ENCODE data around the gene SELPLG.
"Not testable (repeated sequence)": the region's sequence is repeated elsewhere in the genome, so short reads cannot be mapped to it uniquely, and the experiment has no call there.

SELPLG gene

DNA sequence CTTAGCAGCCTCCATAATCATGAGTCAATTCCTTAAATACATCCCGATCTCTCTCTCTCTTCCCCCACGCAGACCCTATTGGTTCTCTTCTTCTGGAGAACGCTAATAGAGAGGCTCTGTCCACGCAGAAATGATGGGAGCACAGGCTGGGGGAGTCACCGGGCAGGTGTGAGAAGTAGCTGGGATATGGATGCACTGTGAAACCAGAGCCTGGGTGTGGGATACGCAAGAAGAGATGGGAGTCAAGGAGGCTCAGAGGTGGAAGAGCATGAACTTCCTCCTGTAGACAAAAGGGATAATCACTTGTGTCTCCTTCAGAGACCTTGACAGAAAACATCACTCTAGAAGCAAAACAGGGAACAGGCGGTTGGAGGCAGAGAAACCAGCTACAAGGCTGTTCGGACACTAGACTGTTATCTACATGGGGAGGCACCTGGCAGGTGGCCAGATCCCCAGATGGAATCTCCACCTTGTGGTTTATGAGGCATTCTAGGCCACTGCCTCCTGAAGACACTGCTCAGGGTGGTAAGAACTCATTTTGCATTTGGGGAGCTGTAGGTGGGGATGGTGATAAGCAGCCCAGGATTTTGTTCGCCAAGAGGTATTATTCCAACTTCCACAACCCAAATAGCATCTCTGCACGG lies 7.2 kb upstream of the SELPLG start:
- DNase-seq (ENCODE audit: insufficient read length, low spot score): no peak
- no peak for FAIRE-seq

DNA sequence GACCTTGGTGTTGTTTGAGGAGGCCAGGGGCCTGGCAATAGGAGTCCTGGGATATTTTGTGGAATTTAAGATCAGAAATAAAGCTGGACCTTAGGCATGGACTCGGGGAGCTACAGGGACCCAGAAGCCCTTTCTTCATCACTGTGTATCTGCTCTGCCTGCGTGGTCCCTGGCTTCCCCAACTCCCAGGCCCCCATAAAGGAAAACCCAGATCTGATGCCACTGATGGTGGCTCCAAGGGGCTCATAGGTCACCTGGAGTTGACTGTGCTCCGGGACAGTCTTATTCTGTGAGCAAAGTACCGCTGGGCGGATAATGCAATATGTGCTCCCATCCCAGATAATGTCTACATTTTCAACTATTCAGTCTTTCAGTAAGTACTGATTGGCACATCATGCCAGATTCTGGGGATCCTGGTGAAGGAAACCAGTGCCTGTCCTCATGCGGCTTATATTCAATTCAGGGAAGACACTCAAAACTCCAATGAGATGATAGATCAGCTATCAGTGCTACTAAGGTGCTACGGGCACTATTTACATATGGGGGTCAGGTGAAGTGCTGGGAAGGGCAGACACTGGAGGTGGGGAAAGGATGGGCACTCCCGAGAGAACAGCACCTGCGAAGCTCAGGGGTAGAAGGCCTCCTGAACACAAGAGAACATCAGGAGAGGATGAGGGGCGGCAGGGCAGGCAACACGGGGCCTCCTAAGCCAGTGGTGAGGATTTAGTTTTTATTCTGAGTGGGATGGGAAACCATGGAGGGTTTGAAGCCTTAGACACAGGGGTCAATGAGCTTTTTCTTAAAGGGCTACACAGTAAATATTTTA lies 5.5 kb upstream of the SELPLG start:
- DNase-seq (ENCODE audit: insufficient read length, low spot score) (no peak), FAIRE-seq (no peak)

- FAIRE-seq: no peak
- DNase-seq (ENCODE audit: insufficient read length, low spot score): no peak
These were observed 4.6 kb upstream of the SELPLG start for GRCh38 chr12:108638141-108638827.

DNA sequence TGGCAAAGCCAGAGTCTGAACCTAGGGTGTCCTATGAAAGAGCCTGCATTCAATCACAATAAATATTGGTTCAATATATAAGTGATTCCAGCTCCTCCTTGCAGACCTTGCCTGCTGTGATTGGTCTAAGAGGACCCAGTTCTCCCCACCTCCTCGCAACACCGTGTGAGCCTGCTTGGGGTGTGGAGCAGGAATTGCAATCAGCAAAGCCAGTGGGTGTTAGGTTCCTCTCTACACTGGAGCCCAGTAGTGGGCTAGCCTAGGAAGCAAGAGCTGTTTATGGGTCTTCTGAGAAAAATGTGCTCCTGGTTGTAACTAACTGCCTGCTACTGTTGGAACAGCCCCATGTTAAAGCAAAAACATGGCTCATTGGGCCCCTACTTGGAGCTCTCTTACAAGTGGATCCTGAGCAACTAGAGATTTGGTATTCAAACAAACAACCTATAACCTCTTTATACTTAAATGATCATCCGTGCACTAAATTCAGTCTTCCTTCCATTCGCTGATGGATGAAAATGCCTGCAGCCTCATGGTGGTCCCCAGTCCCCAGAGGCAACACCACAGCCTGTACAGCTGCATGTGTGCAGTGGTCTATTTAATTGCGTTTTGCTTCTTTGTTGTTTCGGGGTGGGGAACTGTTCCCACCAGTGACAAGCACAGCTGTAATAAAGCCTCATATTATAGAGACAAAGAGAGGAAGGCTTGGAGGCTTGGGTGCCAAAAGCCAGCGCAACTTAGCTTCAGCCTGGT lies 3.7 kb upstream of the SELPLG start:
- no peak for FAIRE-seq
- DNase-seq (ENCODE audit: insufficient read length, low spot score): no peak

GRCh38 chr12:108635997-108636808 lies 2.5 kb upstream of the SELPLG start:
- FAIRE-seq: no peak

DNA sequence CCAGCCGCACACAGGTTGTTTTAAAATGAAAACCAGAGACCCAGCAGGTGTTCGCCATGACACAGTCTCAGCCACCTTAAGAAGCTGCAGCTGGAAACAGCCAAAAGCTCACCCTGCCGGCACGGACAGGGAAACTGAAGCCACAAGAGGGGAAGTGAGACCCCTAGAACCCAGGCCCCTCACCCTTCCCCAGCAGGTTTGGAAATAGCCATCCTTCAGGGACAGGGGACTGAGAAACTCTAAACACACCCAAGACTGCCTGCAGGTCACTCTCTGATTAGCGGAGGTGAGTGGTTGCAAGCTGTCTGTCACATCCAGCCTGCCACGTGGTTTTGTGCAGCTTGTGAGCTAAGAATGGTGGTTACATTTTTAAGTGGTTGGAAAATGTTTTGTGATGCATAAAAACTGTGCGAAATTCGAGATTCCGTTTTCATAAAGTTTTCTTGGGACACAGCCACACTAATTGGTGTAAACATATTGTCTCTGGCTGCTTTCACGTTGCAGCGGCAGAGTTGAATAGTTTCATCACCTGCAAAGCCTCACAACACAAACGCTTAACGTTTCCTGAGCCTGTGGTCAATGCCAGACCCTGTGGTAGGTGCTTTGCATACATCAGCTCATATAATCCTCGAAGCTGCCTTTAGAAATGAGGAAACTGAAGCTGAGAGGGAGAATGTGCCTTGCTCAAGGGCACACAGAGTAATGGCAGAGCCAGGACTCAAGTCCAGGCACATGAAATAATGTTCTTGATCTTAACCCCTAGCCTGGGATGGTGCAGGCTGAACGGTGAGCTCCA lies 1.7 kb upstream of the SELPLG start:
- DNase-seq (ENCODE audit: insufficient read length, low spot score): no peak
- no peak for FAIRE-seq

More at GRCh38 chr12:108635997-108636808, 2.5 kb upstream of the SELPLG start:
- no peak for DNase-seq (ENCODE audit: insufficient read length, low spot score)

GRCh38 chr12:108634341-108634751 lies 652 bp upstream of the SELPLG start:
- DNase-seq (ENCODE audit: insufficient read length, low spot score) (no peak), FAIRE-seq (no peak)

- no peak for DNase-seq (ENCODE audit: insufficient read length, low spot score)
- no peak for FAIRE-seq
These were observed 587 bp downstream of the SELPLG start for GRCh38 chr12:108633081-108633533.

DNA sequence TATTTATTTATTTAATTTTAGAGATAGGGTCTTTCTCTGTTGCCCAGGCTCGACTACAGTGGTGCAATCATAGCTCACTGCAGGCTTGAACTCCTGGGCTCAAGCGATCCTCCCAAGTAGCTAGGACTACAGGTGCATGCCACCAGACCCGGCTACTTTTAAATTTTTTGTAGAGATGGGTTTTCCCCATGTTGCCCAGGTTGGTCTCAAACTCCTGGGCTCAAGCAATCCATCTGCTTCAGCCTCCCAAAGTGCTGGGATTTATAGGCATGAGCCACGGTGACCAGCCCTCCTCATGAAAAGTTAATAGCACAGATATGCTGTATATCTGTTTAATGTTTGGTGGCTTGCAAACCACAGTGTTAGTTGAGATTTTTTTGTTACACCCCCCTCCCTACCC lies 2.4 kb downstream of the SELPLG start:
- DNase-seq (ENCODE audit: insufficient read length, low spot score): not testable (repeated sequence)

DNA sequence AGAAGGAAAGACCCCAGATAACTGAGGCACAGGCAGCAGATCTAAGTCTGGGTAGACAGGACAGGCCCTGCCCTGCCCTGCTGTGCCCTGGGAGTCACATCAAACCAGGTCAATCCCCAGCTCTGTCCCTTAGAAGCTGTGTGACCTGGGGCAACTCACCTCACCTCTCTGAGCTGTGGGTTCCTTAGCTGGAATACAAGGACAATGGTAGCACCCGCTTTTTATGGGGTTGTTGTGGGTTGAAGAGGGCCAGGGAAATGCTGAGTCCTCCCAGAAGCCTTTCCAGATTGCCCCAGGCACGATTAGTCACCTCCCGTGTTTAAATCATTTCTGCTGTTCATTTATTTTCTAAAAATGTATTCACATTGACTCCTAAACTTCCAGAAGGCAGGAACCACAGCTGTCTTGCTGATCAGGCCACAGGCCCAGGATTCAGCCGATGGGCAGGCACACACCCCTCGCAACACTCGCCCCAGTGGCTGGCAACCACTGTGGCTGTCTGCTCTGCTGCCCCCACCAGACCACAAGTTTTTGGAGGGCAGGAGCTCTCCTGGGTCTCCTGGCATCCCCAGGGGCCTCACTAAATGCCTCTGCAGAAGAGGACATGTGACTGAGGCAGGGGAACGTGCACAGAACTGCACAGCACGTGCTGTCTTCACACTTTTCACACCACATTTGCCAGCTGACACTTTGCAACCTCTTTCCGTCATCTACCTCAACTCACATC lies 3.0 kb downstream of the SELPLG start:
- peak; percentile 59 for DNase-seq (ENCODE audit: insufficient read length, low spot score)

More for the DNA sequence above, 2.4 kb downstream of the SELPLG start:
- not testable (repeated sequence) for FAIRE-seq

DNA sequence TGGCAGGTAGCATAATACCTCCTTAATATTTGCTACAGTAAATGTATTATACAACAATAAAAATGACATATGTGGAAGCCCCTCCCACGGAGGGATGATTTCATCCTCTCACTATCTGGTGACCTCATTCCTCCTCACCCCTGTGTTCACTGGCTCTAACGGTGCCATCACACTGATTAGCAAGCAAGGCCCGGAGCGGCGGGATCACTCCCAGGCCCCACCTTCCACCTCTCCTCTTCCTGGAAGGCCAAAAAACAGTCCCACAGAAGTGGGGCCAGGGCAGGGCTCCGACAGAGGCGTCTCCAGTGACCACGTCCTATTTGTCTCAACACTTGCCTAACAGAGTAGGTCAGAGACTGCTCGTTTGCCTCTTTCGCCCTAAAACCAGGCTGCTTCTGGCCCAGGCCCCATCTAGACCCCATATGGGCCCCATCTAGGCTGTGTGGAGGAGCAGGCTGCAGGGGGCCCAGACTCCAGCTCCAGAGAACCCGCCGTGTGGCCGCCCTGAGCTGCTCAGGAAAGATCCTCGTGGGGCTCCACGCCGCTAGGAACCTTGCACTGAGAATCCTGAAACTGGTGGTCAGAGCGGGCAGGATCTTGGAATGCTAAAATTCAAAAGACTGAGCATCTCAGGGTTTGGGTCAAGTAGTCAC lies 3.7 kb downstream of the SELPLG start:
- DNase-seq (ENCODE audit: insufficient read length, low spot score) (peak; percentile 80), FAIRE-seq (no peak)

More for the DNA sequence above, 3.0 kb downstream of the SELPLG start:
- FAIRE-seq: no peak

- FAIRE-seq (no peak), DNase-seq (ENCODE audit: insufficient read length, low spot score) (no peak)
These were observed 4.5 kb downstream of the SELPLG start for GRCh38 chr12:108629151-108629550.

DNA sequence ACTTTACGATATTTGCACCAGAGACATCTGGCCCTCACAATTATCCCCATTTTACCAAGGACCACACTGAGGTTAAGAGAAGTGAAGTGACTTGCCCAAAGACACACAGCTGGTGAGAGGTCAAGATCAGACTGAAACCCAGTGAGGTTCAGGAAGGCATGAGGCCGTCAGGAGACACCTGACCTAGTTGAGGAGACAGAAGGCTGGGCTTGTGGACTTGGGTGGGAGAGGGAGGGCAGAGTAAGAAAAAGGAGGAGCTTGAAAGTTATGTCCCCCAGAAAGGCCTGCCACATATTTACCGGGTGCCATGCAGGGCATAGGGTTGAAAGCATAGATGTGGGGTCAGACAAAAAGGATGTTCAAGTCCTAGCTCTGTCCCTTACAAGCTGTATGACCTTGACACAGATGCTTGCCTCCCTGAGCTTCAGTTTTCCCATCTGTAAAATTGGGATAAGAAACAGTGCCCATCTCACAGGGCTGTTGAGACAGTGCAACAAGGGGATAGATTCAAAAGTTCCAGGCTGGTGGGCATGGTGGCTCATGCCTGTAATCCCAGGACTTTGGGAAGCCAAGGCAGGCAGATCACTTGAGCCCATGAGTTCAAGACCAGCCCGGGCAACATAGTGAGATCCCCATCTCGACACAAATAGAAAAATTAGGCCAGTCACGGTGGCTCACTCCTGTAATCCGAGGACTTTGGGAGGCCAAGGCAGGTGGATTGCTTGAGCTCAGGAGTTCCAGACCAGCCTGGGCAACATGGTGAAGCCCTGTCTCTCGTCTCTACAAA lies 6.4 kb downstream of the SELPLG start:
- DNase-seq (ENCODE audit: insufficient read length, low spot score) (no peak), FAIRE-seq (no peak)

DNA sequence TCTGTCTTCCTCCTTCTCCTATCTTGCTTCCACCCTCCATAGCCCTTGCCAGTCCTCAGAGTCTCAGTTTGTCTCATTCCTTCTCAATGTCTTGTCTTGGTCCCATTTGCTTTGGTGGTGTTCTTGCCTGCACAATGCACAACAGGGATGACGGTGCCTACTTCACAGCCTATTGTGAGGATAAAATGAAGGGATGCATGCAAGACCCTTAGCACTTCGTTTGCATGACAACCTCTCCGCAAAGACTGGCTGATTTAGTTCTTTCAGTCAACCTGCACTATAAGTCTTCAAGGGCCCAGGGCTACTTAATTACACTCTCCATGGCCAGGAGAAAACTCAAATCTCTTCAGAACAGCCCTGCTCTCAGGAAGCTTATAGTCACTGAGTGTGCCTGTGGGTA lies 8.5 kb downstream of the SELPLG start:
- DNase-seq (ENCODE audit: insufficient read length, low spot score) (no peak), FAIRE-seq (no peak)

DNA sequence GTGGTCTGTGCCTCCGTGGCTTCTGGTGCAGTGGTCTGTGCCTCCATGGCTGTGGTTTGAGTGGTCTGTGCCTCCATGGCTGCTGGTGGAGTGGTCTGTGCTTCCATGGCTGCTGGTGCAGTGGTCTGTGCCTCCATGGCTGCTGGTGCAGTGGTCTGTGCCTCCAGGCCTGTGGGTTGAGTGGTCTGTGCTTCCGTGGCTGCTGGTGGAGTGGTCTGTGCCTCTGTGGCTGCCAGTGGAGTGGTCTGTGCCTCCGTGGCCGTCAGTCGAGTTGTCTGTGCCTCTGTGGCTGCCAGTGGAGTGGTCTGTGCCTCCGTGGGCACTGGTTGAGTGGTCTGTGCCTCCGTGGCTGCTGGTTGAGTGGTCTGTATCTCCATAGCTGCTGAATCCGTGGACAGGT lies 10.1 kb downstream of the SELPLG start:
- DNase-seq (ENCODE audit: insufficient read length, low spot score) (no peak), FAIRE-seq (no peak)

DNA sequence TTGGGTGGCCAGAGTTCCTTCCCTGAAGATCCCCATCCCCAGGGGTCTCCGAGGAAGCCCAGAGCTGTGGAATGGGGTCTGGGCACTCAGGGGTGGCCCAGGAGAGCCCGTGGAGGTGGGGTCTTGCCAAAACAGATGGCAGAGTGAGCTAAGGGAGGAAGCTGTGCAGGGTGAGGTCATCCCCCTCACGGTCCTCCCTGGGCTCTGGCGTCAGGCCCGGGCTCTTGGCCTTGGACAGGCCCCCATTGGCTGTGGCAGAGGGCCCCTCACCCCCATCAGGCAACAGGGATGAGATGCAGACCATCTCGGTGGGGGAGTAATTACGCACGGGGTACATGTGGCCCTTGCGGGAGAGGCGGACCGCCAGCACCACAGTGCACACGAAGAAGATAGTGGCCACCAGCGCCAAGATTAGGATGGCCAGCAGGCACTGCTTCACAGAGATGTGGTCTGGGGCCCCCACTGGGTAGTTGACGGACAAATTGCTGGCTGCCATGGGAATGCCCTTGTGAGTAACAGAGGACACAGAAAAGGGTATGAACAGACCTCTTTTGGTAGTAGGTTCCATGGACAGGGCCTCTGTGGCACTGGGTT lies 10.7 kb downstream of the SELPLG start:
- FAIRE-seq: no peak
- no peak for DNase-seq (ENCODE audit: insufficient read length, low spot score)

DNA sequence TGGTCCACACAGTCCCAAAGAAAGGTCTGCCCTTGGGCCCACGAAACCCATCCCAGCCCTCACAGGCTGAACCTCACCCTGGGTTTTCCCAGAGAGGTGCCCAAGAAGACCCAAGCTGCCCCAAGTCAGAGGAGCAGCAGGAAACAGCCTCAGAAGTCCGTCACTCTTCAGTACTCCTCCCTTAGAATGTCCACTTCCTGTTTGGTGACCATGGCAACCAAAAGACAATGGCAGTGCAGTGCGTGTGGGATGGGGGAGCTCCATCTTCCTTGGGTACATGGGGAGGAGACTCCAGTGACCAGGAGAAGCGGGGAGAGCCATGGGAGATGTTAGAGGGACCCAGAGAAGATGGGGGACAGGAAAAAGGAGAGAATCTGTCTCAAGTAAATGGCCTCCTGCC lies 11.3 kb downstream of the SELPLG start:
- FAIRE-seq (no peak), DNase-seq (ENCODE audit: insufficient read length, low spot score) (no peak)
